K562 (cell line): Measurements from ENCODE around the gene ADAMTS1.

Experiments
- CTCF ChIP-seq, 3 experiments: IDR thresholded peaks in 2 of 3; conservative IDR thresholded peaks in 1 of 3; 2 replicates each; pipeline ENCODE4 v1.5.1; 2011 to 2012; ENCODE audit warnings: low read length in 3 of 3, mild to moderate bottlenecking in 3 of 3, control low read depth in 2 of 3, improper control_type of control experiment in 1 of 3, inconsistent platforms in 1 of 3, low read depth in 1 of 3, mixed read lengths in 1 of 3, moderate library complexity in 1 of 3; ENCODE audit not compliant: insufficient read depth in 2 of 3
- NCOA2 ChIP-seq, 2 experiments: fragments of 450-650 bp; IDR thresholded peaks; 2 replicates each; pipeline ENCODE4 v1.6.1; 2018; ENCODE audit warnings: mild to moderate bottlenecking in 2 of 2, moderate library complexity in 1 of 2; ENCODE audit not compliant: partially characterized antibody in 2 of 2
- POLR2A ChIP-seq: fragments of 450-650 bp; conservative IDR thresholded peaks from 2 replicates; pipeline ENCODE4 v1.6.1; 2016
- TRIM28 ChIP-seq: fragments of 450-650 bp; IDR thresholded peaks from 2 replicates; pipeline ENCODE4 v1.6.1; 2017
- ZMIZ1 ChIP-seq, 2 experiments: fragments of 150-350 bp in 1 of 2; IDR thresholded peaks; 2 replicates each; pipeline ENCODE4 v1.6.1; 2012 to 2016; ENCODE audit warnings: low read depth in 2 of 2, low read length in 2 of 2, mild to moderate bottlenecking in 1 of 2, moderate library complexity in 1 of 2

- TF ChIP-seq ZMIZ1 (IDR thresholded peaks at IDR 0.05; ENCODE audit: low read depth in 2 of 2, low read length in 2 of 2) (no peak), CTCF (IDR thresholded peaks at IDR 0.05 in 2 of 3, conservative IDR thresholded peaks at IDR 0.05 in 1 of 3; ENCODE audit: insufficient read depth in 2 of 3, low read depth in 1 of 3, low read length in 3 of 3) (no peak), POLR2A (no peak), NCOA2 (IDR thresholded peaks at IDR 0.05; ENCODE audit: partially characterized antibody in 2 of 2) (no peak), TRIM28 (no peak)
Measured at GRCh38 chr21:26826801-26827200, 18.4 kb downstream of the ADAMTS1 start.
